ENCODE data around the gene TSPEAR. TPM values are rescaled to one million over a fixed set of nuclear protein-coding genes. Genes with fewer than 3 reads are reported as not detected.

Gene TSPEAR
- total RNA-seq, 1 experiment from 2014 or later = not detected

- no peaks in the 10 kb centered on the region for H3K27me3 ChIP-seq (ENCODE audit: low read length)
- no peak overlapping the region for H3K9ac ChIP-seq (ENCODE audit: low read length)
- H3K4me3 ChIP-seq (ENCODE audit: low read length) = no peak overlapping the region
- no peaks in the 10 kb centered on the region for H3K9me3 ChIP-seq (ENCODE audit: low read length)
- H3K4me1 ChIP-seq (ENCODE audit: low read length) = no peaks in the 10 kb centered on the region
- DNase-seq = peak; percentile 79
- H3K36me3 ChIP-seq (ENCODE audit: insufficient read depth, low read length) = no peaks in the 10 kb centered on the region
- H4K20me1 ChIP-seq (ENCODE audit: insufficient read depth, low read depth, low read length) = peaks cover 3% of the 10 kb centered on the region; the same call in 1 of the 2 replicates
- no peak overlapping the region for H2AFZ ChIP-seq (ENCODE audit: low read length)
- H3K79me2 ChIP-seq (ENCODE audit: low read length) = no peaks in the 10 kb centered on the region
- H3K9me2 ChIP-seq (replicated peaks; ENCODE audit: insufficient read depth, low read length) = no peaks in the 10 kb centered on the region
- peak overlapping the region; percentile 23 for H3K4me2 ChIP-seq (ENCODE audit: low read depth, low read length, poor library complexity, severe bottlenecking)
- H3K27ac ChIP-seq (ENCODE audit: low read length) = no peak overlapping the region
Measured at GRCh38 chr21:44755227-44755626, 43.9 kb upstream of the TSPEAR start.

- no peaks in the 10 kb centered on the region; the same call in 1 of the 2 replicates for H4K20me1 ChIP-seq (ENCODE audit: insufficient read depth, low read depth, low read length)
- H3K4me2 ChIP-seq (ENCODE audit: low read depth, low read length, poor library complexity, severe bottlenecking) = no peak overlapping the region
- no peaks in the 10 kb centered on the region for H3K79me2 ChIP-seq (ENCODE audit: low read length)
- no peaks in the 10 kb centered on the region for H3K9me2 ChIP-seq (replicated peaks; ENCODE audit: insufficient read depth, low read length)
- no peak overlapping the region for H3K4me3 ChIP-seq (ENCODE audit: low read length)
- H3K27ac ChIP-seq (ENCODE audit: low read length) = no peak overlapping the region
- no peaks in the 10 kb centered on the region for H3K9me3 ChIP-seq (ENCODE audit: low read length)
- no peak overlapping the region for H3K9ac ChIP-seq (ENCODE audit: low read length)
- no peaks in the 10 kb centered on the region for H3K36me3 ChIP-seq (ENCODE audit: insufficient read depth, low read length)
- no peak for DNase-seq
- no peaks in the 10 kb centered on the region for H3K27me3 ChIP-seq (ENCODE audit: low read length)
- H2AFZ ChIP-seq (ENCODE audit: low read length) = no peak overlapping the region
- no peaks in the 10 kb centered on the region for H3K4me1 ChIP-seq (ENCODE audit: low read length)
Measured at GRCh38 chr21:44753357-44753756, 42.0 kb upstream of the TSPEAR start.

- H3K9me3 ChIP-seq (ENCODE audit: low read length) = no peaks in the 10 kb centered on the region
- no peak overlapping the region for H2AFZ ChIP-seq (ENCODE audit: low read length)
- no peak overlapping the region for H3K4me3 ChIP-seq (ENCODE audit: low read length)
- H3K27ac ChIP-seq (ENCODE audit: low read length) = no peak overlapping the region
- H3K4me1 ChIP-seq (ENCODE audit: low read length) = no peaks in the 10 kb centered on the region
- no peaks in the 10 kb centered on the region; the same call in 1 of the 2 replicates for H4K20me1 ChIP-seq (ENCODE audit: insufficient read depth, low read depth, low read length)
- H3K36me3 ChIP-seq (ENCODE audit: insufficient read depth, low read length) = no peaks in the 10 kb centered on the region
- no peaks in the 10 kb centered on the region for H3K79me2 ChIP-seq (ENCODE audit: low read length)
- H3K4me2 ChIP-seq (ENCODE audit: low read depth, low read length, poor library complexity, severe bottlenecking) = no peak overlapping the region
- DNase-seq = no peak
- no peaks in the 10 kb centered on the region for H3K9me2 ChIP-seq (replicated peaks; ENCODE audit: insufficient read depth, low read length)
- H3K27me3 ChIP-seq (ENCODE audit: low read length) = no peaks in the 10 kb centered on the region
- H3K9ac ChIP-seq (ENCODE audit: low read length) = no peak overlapping the region
Measured at GRCh38 chr21:44752671-44753235, 41.4 kb upstream of the TSPEAR start.

- no peaks in the 10 kb centered on the region for H3K9me2 ChIP-seq (replicated peaks; ENCODE audit: insufficient read depth, low read length)
- H3K27ac ChIP-seq (ENCODE audit: low read length) = no peak overlapping the region
- no peak for DNase-seq
- H4K20me1 ChIP-seq (ENCODE audit: insufficient read depth, low read depth, low read length) = no peaks in the 10 kb centered on the region; the same call in 1 of the 2 replicates
- no peak overlapping the region for H2AFZ ChIP-seq (ENCODE audit: low read length)
- H3K4me2 ChIP-seq (ENCODE audit: low read depth, low read length, poor library complexity, severe bottlenecking) = no peak overlapping the region
- no peaks in the 10 kb centered on the region for H3K9me3 ChIP-seq (ENCODE audit: low read length)
- no peak overlapping the region for H3K4me3 ChIP-seq (ENCODE audit: low read length)
- H3K27me3 ChIP-seq (ENCODE audit: low read length) = no peaks in the 10 kb centered on the region
- no peaks in the 10 kb centered on the region for H3K79me2 ChIP-seq (ENCODE audit: low read length)
- no peak overlapping the region for H3K9ac ChIP-seq (ENCODE audit: low read length)
- H3K36me3 ChIP-seq (ENCODE audit: insufficient read depth, low read length) = no peaks in the 10 kb centered on the region
- no peaks in the 10 kb centered on the region for H3K4me1 ChIP-seq (ENCODE audit: low read length)
Measured at GRCh38 chr21:44751799-44752636, 40.6 kb upstream of the TSPEAR start.

GRCh38 chr21:44751186-44751798 lies 39.9 kb upstream of the TSPEAR start:
- DNase-seq = no peak
- H3K9me2 ChIP-seq (replicated peaks; ENCODE audit: insufficient read depth, low read length) = no peaks in the 10 kb centered on the region
- no peak overlapping the region for H3K9ac ChIP-seq (ENCODE audit: low read length)
- no peaks in the 10 kb centered on the region for H3K4me1 ChIP-seq (ENCODE audit: low read length)
- H4K20me1 ChIP-seq (ENCODE audit: insufficient read depth, low read depth, low read length) = no peaks in the 10 kb centered on the region; the same call in 1 of the 2 replicates
- H3K79me2 ChIP-seq (ENCODE audit: low read length) = no peaks in the 10 kb centered on the region
- no peak overlapping the region for H3K4me2 ChIP-seq (ENCODE audit: low read depth, low read length, poor library complexity, severe bottlenecking)
- H3K9me3 ChIP-seq (ENCODE audit: low read length) = no peaks in the 10 kb centered on the region
- no peak overlapping the region for H2AFZ ChIP-seq (ENCODE audit: low read length)
- no peak overlapping the region for H3K27ac ChIP-seq (ENCODE audit: low read length)
- no peaks in the 10 kb centered on the region for H3K27me3 ChIP-seq (ENCODE audit: low read length)
- H3K4me3 ChIP-seq (ENCODE audit: low read length) = no peak overlapping the region
- no peaks in the 10 kb centered on the region for H3K36me3 ChIP-seq (ENCODE audit: insufficient read depth, low read length)

GRCh38 chr21:44750675-44751025 lies 39.3 kb upstream of the TSPEAR start:
- Histone ChIP-seq H3K79me2 (ENCODE audit: low read length) (no peaks in the 10 kb centered on the region), H3K27me3 (ENCODE audit: low read length) (no peaks in the 10 kb centered on the region)

GRCh38 chr21:44749759-44750674 lies 38.6 kb upstream of the TSPEAR start:
- H3K4me2 ChIP-seq (ENCODE audit: low read depth, low read length, poor library complexity, severe bottlenecking) = no peak overlapping the region

More at GRCh38 chr21:44750675-44751025, 39.3 kb upstream of the TSPEAR start:
- H3K9me2 ChIP-seq (replicated peaks; ENCODE audit: insufficient read depth, low read length) = no peaks in the 10 kb centered on the region
- H3K4me2 ChIP-seq (ENCODE audit: low read depth, low read length, poor library complexity, severe bottlenecking) = no peak overlapping the region
- no peak overlapping the region for H3K4me3 ChIP-seq (ENCODE audit: low read length)
- no peak overlapping the region for H3K9ac ChIP-seq (ENCODE audit: low read length)
- no peak for DNase-seq
- no peaks in the 10 kb centered on the region for H4K20me1 ChIP-seq (ENCODE audit: insufficient read depth, low read depth, low read length)
- H3K27ac ChIP-seq (ENCODE audit: low read length) = no peak overlapping the region
- no peaks in the 10 kb centered on the region for H3K9me3 ChIP-seq (ENCODE audit: low read length)
- H2AFZ ChIP-seq (ENCODE audit: low read length) = no peak overlapping the region
- no peaks in the 10 kb centered on the region for H3K36me3 ChIP-seq (ENCODE audit: insufficient read depth, low read length)
- H3K4me1 ChIP-seq (ENCODE audit: low read length) = no peaks in the 10 kb centered on the region

More at GRCh38 chr21:44749759-44750674, 38.6 kb upstream of the TSPEAR start:
- H3K27me3 ChIP-seq (ENCODE audit: low read length) = no peaks in the 10 kb centered on the region
- no peaks in the 10 kb centered on the region for H4K20me1 ChIP-seq (ENCODE audit: insufficient read depth, low read depth, low read length)
- H3K9ac ChIP-seq (ENCODE audit: low read length) = no peak overlapping the region
- no peaks in the 10 kb centered on the region for H3K79me2 ChIP-seq (ENCODE audit: low read length)
- H3K27ac ChIP-seq (ENCODE audit: low read length) = no peak overlapping the region
- no peak overlapping the region for H3K4me3 ChIP-seq (ENCODE audit: low read length)
- no peaks in the 10 kb centered on the region for H3K9me3 ChIP-seq (ENCODE audit: low read length)
- H3K4me1 ChIP-seq (ENCODE audit: low read length) = no peaks in the 10 kb centered on the region
- H3K9me2 ChIP-seq (replicated peaks; ENCODE audit: insufficient read depth, low read length) = no peaks in the 10 kb centered on the region
- DNase-seq = no peak
- no peaks in the 10 kb centered on the region for H3K36me3 ChIP-seq (ENCODE audit: insufficient read depth, low read length)
- H2AFZ ChIP-seq (ENCODE audit: low read length) = no peak overlapping the region
